NCI-H1694 (cell line): Measurements from ENCODE around the gene GIT2.

Experiments
- DNase-seq: peaks from one replicate; lab custom pipeline; 2025; lab: John Stamatoyannopoulos, UW

The GIT2 gene

DNA sequence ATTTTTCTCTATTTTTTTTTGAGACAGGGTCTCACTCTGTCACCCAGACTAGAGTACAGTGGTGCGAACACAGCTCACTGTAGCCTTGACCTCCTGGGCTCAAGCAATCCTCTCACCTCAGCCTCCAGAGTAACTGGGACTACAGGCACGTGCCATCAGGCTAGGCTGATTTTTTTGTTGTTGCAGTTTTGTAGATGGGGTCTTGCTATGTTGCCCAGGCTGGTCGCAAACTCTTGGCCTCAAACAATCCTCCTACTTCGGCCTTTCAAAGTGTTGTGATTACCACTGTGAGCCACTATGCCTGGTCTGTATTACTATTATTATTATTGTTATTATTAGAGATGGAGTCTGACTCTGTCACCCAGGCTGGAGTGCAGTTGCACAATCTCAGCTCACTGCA is 23.3 kb downstream of the GIT2 start:
- no peak for DNase-seq

DNA sequence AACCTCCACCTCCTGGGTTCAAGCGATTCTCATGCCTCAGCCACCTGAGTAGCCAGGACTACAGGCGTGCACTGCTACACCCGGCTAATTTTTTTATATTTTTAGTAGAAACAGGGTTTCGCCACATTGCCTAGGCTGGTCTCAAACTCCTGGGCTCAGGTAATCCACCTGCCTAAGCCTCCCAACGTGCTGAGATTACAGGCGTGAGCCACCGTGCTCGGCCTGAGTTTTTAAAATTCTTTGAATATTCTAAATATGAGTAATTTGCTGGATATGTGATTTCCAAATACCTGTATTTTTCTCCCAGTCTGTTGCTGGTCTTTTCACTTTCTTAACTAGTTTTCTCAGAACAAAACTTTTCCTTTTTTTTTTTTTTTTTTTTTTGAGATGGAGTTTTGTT is 27.4 kb downstream of the GIT2 start:
- DNase-seq = no peak

DNA sequence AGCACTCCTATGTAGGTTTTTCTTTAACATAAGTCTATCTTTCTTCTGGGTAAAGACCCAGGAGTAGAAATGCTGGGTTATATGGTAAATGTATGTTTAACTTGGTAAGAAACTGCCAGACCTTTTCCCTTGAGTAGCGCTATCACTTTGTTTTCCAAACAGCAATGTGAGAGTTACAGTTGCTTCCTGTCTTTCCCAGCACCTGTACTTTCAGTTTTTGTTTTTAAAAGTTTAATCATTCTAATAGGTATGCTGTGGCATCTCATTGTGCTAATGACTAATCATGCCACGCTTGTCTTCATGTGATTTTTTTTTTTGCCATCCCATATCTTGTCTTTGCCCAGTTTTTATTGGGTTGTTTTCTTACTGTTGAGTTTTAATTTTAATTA is 28.1 kb downstream of the GIT2 start:
- DNase-seq = no peak

DNA sequence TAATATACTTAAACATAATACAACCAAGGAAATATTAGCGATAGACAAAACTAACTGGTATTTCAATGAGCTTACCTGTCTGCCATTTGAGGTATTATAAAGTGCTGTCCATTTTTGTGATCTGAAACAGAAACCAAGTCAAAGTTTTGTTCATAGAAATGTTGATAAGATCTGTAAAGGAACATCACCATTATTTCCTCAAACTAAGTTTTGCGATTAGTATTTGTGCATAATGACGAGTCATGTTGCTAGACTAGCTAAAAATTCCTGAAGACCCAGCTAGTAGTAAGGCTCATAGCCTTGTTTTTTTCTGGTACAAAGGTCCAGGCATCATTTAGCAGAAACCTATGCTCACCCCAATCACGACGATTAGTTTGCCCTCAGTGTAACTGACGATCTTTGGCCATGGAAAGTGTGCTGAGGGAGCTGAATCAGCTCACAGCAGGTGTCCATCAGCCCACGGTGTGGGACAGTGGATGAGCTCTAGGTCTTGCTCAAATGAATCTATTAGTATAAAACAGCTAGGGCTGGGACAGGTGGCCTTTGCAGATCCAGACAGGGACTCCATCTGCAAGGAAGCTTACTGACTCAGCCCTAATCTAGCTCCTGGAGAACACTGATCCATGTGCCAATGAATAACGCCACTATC is 28.7 kb downstream of the GIT2 start:
- no peak for DNase-seq

DNA sequence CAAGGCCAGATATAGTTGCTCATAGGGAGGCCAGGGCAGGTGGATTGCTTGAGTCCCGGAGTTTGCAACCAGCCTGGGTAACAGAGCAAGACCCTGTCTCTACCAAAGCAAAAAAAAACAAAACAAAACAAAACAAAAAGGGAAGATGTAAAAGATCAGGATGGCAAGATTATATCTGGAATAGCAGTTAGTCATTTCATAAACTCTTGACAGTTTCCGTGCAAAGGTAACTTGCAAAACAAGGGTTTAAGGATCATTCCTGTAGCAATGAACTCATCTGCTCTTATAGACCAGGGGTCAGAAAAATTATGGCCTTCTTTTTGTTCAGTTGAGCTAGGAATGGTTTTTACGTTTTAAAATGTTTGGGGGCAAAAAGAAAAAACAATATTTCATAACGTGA is 29.6 kb downstream of the GIT2 start:
- DNase-seq = no peak

DNA sequence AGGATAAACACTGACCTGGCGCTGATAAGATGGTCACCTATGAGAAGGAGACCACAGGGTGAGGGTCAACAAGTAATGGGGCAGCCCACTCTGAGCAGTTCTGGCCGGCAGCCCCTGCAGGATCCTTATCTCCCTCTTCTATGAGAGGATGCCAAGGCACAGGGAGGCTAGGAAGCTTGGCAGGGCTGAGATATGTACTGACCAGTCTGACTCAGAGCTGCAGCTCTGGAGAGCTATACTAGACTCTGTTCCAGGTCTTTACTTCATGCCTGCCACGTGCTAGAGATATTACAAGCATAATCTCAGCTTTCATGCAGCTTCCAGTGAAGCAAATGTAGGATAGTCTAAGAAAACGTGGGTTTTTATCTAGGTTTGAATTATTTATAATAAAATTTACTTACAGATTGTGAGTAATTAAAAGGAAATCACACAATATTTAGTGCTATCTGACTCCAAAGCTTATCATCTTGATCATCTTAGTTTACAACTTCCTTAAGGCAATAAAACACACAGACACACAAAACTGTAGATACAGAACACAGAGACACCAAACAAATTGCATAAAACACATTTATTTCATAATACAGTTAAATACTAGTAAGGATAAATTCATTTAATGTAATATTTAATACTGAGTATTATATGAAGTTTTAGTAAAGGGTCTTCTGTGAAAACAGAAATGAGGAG is 32.3 kb downstream of the GIT2 start:
- no peak for DNase-seq

DNA sequence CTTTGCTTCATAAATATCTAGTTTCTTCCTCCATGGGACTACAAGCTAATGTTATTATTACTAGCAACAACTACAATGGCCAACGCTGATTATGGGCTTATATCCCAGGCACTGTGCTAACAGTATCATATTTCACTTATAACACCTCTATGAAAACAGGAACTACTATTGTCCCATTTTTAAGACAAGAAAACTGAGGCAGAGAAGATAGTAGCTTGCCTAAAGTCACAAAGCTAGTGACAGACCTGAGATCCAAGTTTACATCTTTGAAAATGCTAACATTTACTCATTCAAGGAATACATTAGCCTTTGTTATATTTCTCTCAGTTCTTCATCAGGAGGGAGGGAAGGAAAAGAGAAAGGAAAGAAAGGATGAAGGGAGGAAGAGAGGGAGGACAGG is 32.8 kb downstream of the GIT2 start:
- no peak for DNase-seq

DNA sequence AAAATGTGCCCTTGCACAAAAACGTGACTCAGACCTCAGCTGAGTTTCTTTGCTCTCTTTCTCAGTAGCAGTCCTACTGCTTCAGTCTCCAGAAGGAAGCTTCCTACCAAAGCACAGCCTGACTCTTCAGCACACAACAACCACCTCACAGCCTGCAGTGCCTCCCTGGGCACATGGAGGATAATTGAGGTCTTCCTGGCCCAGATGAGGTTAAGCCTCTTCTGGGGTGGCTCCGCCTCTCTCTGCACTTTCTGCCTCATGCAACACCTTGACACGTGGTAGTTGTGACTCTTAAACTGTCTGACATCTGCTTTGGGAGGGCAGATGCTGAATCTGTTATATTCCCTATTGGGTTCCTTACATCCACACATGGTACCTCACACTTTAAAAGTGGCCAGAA is 33.8 kb downstream of the GIT2 start:
- DNase-seq = no peak

DNA sequence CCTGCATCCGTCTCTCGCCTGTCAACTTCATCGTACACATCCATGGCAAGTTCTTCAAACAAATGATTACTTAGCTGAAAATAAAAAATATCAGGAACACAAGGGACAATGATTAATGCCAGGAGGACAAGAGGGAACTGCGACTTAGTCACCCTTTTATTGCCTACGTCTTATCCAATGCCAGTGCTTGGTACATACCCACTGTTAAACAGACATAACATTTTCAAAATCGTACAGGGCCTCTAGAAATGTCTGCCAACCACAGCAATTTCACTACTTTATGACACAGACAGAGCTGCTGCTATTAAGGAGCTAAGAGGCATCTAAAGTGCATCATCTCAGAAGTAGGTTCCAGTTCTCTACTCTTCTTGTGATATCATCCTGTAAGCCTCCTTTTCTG is 34.6 kb downstream of the GIT2 start:
- no peak for DNase-seq

DNA sequence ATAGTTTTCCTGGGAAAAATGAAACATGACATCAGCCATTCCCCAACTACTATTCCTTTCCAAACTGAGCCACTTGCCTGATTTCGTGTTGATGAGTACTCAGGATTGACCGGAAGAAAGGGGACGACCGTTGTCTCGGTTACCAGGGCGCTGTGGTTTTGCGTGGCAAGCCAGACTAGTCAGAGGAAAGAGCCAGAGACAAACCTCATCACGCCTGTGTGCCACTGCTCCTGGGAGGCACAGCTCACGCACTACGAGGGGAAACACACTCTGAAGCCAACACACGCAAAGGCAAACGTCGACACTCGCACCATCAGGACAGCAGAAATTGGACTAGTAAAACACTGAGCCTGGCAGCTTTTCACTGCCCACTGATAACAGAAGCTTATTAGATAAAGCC is 35.0 kb downstream of the GIT2 start:
- DNase-seq = no peak

DNA sequence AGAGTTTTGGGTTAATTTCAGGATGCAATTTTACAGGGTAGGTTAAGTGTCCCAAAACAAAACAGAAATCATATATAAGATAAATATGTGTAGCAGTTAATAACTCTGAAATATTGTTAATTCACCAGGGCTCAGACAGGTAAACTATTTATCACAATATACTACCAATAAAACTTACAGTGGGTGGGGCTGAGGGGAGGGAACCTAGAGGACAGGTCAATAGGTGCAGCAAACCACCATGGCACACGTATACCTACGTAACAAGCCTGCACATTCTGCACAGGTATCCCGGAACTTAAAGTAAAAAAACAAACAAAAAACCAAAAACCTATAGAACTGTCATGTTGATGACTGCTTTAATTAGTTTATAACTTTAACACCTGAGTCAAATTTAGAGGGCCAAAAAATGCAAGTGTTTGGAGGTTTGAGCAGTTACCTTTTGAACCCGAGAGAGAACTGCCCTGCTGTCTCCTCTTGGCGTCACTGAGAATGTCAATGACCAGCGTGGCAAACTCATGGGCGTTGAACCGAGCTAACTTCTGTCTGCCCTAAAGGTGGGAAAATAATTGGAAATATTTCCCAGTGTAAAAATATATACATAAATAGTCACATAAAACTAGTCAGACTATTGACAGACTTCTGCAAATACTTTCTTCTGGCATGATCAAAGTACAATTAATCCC is 36.6 kb downstream of the GIT2 start:
- no peak for DNase-seq

DNA sequence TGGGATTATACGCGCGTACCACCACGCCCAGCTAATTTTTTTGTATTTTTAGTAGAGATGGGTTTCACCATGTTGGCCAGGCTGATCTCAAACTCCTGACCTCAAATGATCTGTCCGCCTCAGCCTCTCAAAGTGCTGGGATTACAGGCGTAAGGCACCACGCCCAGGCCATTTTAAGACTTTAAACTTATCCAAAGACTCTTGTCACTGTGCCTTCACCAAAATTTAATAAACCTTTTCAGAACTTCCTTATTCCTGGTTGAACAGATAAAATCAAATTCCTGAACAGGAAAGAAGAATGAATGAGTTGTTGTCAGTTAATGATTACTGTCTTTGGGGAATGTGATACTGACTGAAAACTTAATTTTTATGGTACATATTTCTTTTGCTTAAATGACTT is 37.8 kb downstream of the GIT2 start:
- no peak for DNase-seq

DNA sequence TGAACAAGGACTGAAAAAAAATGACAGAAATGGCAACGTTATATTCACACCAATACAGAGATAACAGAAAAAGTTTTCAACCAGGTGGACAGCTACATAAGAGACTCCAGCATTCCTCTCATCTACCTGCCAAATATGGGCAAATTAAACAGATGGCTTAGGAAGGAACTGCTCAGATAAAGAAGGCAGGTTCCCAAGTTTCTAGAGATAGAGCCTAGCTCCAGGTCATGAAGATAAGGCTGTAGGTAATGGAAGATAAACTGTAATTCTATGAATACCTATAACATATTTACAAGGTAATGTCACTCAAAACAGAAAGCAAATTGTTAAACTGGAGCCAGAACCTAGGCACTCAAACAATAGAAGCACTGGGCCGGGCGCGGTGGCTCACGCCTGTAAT is 42.5 kb downstream of the GIT2 start:
- DNase-seq = no peak

DNA sequence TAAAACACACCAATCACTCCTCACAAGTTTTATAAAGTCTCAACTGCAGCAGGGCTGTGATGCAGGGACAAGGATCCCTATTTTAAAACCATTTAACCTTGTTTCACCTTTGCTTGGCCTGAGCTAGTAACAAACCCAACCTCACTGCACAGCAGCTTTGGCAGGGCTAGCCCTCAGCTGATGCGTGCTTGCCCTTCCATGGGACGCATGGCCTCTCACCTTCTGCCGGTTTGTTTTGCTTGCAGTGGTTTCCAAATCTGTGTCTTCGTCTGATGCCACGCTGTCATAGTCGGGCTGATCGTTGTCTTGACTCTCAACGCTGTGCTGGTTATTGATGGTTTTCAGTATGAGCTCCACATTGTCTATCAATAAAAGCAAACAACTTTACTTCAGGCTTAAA is 43.3 kb downstream of the GIT2 start:
- DNase-seq = no peak

DNA sequence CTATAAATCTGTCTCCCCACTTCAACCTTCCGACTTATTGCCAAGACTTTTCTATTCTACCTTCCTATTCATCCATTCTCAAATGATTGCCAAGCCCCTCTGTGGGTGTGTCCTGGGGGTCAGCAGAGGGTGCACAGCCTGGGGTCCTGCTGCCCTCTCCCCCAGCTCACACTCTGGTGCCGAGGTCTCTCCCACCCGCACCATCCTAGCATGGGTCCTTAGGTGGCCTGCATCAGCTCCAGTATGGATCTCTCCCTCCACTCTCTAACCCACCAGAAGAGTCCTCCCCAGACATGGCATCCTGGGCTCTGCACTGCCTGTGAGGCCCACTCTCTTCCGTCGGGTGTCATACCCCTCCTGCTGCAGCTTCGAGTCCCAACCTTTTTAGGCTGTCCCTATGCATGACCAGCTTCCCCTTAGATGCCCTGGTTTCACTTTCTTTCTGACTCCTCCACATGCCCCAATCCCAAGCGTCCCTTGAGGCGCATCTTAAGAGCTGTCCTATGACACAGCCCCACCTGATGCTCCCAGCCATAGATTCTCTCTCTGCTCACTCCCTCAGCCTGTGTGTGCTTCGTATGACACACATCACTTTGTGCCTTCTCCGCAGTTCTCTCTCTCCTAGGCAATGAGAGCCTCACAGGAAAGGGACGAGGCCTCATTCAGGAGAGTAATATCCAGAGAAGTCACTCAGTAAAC is 43.9 kb downstream of the GIT2 start:
- no peak for DNase-seq

DNA sequence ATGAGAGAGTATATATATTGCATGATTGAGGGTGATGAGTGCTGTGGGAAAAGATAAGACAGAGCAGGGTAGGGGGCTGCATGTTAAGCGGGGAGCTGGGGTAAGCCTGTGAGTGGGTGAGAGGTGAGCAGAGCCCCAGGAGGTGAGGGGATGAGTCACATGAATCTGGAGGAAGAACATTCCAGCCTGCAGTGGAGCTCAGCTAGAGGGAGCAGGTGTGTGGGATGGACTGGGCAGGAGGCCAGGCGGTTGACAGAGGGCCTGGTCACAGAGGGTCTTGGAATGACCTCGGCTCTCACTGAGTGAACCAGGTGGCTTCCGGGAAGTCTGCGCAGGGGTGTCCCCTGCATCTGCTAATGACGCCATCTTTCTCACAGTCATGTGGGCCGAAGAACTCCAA is 44.4 kb downstream of the GIT2 start:
- no peak for DNase-seq

DNA sequence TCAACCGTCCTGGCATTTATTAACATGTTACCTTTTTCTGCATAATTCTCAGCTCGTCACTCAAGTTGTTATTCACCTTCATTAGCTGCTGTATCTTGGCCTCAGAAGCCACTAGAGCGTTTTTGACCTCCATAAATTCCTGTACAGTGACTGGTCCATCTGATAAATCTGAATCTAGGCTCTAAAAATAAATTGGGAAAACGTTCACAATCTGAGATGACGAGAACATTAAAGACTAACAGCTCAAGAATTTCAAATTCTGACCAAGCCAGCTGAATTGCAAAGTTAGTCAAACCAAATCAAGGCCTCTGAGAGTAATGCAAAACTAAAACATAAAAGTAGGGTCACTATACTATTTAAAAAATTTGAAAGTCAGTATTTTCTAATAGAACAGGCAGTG is 45.0 kb downstream of the GIT2 start:
- no peak for DNase-seq

DNA sequence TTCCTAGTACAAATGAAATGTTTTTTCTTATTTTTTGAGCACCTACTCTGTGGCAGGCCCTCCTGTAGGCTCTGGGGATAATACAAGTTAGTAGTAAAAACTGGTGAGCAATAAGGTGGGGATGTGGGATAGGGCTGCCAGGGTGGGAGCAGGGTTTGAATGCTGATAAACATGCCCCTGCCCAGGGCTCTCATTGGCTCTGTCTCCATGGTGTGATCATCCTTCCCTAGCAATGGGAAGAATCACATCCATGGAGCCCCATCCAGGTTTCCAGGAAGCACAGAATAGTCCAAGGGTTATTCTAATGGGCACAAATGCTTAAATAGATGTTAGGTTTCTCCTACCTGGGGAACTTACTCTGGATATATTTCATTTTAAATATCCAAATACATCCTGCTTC is 45.5 kb downstream of the GIT2 start:
- no peak for DNase-seq

DNA sequence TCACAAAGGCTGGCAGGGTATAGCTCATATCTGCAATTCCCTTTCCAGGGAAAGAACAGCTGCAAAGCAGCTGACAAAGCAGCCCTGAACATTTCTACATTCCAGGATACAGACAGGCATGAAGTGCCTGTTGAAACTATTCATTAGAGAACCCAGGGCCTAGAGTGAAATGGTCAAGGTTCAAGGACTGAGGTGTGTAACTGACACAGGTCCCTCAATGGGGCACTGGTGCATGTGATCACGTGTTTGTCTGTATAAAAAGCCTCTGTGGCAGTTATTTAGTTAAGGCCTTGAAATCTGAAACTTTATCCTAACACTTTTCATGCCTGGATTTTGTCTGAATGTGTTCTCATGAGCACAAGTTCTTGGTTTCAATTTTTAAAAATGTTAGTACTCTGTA is 47.1 kb downstream of the GIT2 start:
- no peak for DNase-seq

DNA sequence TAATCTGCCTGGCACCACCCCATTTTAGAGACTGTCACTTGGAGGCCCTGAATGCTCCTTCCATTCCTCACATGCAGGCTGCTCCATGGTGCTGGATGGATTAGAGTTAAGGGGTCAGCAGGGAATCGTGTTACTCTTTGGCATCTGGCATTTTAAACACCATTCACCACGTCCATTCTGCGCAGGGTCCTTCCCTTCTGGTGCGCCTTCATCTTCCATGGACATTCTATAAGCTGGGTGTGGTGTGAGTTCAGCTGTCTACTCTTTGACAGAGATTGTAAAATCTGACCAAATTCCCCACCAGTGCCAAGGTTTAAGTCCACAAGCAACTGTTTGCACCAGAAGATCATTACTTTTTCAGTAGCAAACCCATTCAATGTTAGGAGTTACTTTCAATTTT is 47.8 kb downstream of the GIT2 start:
- no peak for DNase-seq

DNA sequence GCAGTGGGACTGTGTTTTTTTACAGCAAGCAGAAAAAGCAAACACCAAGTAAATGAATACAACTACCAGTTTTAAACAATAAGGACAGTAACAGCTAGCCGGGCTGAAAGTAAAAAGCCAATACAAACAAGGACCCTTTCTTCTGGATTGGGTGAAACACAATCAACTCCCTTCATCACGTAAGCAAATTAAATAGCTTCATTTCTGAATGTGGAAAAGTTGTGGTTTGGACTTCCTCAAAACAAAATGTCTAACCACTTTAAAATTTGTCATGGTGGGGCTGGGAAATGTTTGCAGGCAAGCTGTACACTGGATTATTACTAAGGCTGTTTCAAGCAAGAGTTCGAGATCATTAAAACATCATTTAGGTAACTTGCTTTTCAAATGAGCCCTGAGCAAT is 48.6 kb downstream of the GIT2 start:
- DNase-seq = no peak

DNA sequence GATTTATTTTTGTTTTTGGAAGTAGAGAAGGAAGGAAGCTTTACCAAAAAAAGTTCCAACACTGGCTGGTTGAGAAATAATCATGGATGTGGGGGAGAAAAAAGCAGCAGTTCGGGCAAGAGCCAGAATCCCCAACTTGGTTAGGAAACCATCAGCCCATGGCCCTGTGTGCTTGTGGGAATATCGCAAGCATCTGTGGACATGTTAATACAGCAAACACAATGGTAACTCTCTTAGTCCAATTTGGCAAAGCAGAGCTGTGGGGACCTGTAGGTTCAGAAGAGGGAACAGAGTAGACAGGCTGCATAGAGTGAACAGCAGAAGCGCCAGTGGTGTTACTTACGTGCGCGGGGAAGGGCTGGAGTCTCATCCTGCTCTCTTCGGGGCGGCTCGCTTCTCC is 49.3 kb downstream of the GIT2 start:
- no peak for DNase-seq

DNA sequence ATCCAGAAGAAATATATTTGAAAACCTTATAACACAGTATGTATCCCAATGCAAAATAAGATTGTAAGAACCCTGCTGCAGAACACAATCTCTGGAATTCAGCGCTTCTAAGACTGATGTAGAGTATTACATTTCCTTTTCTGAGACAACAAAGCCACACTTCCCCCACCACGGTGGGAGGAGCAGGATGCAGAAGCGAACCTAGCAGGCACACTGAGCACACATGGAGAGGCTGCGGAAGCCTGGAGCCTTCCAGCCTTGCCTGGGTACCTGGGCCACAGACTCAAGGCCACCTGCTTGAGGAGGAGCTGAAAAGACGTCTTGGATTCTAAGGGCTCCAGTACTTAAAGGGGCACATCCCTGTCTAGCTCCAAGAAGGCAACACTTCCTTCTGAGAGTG is 49.7 kb downstream of the GIT2 start:
- no peak for DNase-seq
